NCI-H2107 (cell line): ENCODE measurements around the gene PSTPIP1.

Experiments used
- DNase-seq: peaks from one replicate; lab custom pipeline; 2025; lab: John Stamatoyannopoulos, UW

The PSTPIP1 gene

DNA sequence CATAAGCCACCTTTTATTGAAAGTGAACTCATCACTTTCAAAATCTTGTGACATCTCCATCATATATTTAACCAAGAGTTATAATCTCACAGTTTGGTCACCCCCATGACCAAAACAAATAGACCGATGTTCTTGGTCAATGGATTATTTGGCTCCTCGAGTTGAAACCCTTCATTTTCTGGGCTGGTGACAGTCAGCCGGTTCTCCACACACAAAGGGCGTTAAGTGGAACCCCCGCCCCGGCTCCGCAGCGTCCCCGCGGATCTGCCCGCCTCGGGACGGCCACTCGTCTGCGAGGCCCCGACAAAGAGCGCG lies 75.2 kb downstream of the PSTPIP1 start:
- DNase-seq = no peak

DNA sequence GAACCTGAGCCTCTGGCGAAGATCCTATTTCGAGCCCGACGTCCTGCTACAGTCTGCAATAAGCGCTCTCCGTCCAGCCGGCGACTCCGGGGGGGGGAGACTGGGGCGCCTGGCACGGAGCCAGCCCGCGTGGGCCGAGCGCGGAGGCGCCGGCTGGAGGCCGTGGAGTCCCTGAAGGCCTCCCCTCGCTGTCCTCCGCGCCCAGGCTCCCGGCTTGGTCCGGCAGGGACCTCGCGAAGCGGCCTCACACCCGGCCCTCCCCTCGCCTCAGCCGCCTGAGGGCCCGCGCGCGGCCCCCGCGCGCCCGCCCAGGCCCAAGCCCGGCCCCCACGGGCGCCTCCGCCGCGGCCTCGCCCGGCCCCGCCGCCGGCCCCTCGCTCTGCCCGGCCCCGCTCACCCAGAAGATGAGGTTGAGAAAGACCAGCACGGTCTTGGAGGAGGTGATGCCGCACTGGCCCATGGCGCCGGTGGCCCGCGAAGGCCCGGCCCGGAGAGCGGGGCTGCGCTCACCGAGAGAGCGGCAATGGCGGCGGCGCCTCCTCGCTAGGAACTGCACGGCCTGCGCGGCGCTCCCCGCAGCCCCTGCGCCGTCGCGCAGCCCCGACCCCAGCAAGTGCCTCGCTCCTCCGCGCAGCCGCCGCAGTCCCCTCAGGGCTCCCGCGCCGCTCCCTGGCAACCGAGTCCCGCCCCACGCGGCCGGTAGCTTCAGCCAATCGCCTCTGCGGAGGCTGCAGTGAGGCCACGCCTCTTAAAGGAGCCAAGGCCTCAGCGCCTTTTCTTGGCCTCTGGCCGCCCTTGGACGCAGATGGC lies 75.8 kb downstream of the PSTPIP1 start, which contains the start of gene TSPAN3:
Gene TSPAN3 (minus strand): TSS at position 615 of the 810 bp plus-strand sequence. CDS start 155 bp downstream, at position 460.
- peak; percentile 63 for DNase-seq

GRCh38 chr15:77071305-77072223 lies 76.6 kb downstream of the PSTPIP1 start:
- DNase-seq = no peak

DNA sequence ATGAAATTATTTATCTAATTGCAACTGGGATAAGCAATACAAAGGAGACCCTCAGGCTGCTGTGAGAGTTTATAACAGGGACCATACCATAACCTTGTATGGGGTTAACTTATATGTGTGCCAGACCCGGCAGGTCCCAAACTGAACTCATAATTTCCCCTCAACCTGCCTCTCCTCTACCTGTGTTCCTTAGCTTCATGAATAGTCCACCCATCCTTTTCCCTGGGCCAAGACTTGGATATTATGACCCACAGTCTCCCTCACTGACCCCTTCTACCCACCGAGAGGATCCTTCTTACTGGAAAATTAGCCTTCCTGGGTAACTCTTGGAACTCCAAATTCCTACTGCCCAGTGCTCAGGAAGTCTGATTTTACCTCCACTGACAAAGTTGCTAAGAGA lies 79.4 kb downstream of the PSTPIP1 start:
- DNase-seq = no peak

- no peak for DNase-seq
Observed at GRCh38 chr15:77075528-77075927, 80.6 kb downstream of the PSTPIP1 start.

DNA sequence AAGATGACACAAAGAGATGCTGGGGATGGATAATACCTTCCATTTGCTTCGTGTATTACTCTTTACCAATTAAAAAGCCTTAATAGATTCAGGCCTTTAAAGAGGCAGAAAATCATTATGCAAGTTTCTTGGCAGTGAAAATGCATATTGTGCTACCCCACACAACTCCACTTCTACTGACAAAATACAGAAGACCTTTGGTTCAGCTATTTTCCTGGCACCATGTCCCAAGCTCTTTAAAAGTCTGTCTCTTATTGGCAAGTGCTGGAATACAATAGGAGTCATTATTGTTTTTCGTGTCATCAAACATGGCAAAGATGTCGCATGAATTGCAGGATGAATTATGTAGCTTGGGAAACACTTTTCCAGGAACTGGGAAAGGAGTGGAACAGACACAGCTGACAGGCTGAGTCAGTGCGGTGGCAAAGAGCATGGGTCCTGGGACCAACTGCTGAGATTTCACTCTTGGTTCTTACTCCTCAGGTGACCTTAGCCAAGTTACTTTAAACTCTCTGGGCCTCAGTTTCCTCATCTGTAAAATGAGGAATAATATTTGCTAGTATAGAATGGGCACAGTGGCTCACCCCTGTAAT lies 81.5 kb downstream of the PSTPIP1 start:
- no peak for DNase-seq

DNA sequence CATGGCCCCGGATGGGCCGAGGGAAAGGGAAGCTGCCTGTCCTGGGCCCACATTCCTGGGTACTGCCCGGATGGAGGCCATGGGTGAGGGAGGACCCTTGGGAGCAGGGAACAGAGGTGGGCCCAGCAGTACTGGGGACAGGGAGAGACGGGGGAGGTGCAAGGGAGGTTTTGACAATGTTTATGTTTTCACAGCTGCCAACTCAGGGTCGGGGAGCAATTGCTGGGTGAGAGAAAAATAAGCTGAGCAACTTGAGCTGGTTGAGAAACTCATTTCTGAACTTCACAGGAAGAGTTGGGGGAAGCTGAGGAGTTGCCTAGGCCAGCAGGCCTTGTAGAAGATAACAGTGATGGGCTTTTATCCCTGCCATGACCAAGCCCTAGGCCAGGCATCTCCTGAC lies 87.0 kb downstream of the PSTPIP1 start:
- DNase-seq = no peak

GRCh38 chr15:77083381-77084160 lies 88.6 kb downstream of the PSTPIP1 start:
- DNase-seq = peak; percentile 49

DNA sequence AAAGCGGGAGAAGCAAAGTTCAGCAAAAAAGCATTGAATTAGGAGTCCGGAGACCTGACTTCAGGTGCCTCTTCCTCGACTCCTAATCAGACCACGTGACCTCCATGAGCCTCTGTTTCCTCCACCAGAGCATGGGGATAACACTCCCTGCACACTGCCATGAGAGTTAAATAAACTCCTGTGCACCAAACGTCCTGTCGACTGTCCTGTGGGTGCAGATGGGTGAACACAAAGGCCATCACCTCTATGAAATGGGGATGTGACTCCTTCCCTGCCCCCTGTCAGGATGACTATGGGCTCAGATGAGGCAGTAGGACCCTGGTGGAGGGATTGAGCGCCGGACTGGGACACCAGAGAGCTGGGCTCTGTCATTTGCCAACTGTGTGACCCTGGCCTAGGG lies 89.5 kb downstream of the PSTPIP1 start:
- no peak for DNase-seq

GRCh38 chr15:77085297-77085696 lies 90.4 kb downstream of the PSTPIP1 start:
- no peak for DNase-seq
